Transverse colon (tissue), 4 donors: ENCODE results near the gene RAPGEF3. TPM values are rescaled to one million over a fixed set of nuclear protein-coding genes. Genes with fewer than 3 reads are reported as not detected.

Experiments used
- DNase-seq: peaks from one replicate; pipeline ENCODE4 v3.0.0-alpha.2; 2019
- H3K27ac ChIP-seq, 4 donors: fragments of 200-600 bp; sonication (generic); 2 replicates each; pipeline ENCODE4 v1.5.1; 2016 to 2018; ENCODE audit warnings: inconsistent platforms in 4 of 4
- H3K27me3 ChIP-seq: fragments of 200-600 bp; sonication (generic); 2 replicates; pipeline ENCODE4 v1.5.1; 2017; ENCODE audit warnings: inconsistent platforms
- H3K36me3 ChIP-seq, 4 donors: fragments of 200-600 bp; sonication (generic); 2 replicates each; pipeline ENCODE4 v1.5.1; 2017 to 2019; ENCODE audit warnings: inconsistent platforms in 4 of 4
- H3K4me1 ChIP-seq, 4 donors: fragments of 200-600 bp; sonication (generic); 2 replicates each; pipeline ENCODE4 v1.5.1; 2017 to 2020; ENCODE audit warnings: inconsistent platforms in 4 of 4
- H3K4me3 ChIP-seq, 4 donors: fragments of 200-600 bp; sonication (generic); 1 replicate in 1 of 4; 2 replicates in 3 of 4; pipeline versions ENCODE4 v1.5.1 to v1.6.1; 2017 to 2019; ENCODE audit warnings: inconsistent platforms in 4 of 4
- H3K9me3 ChIP-seq, 2 donors: fragments of 200-600 bp; sonication (generic); 2 replicates each; pipeline ENCODE4 v1.5.1; 2017 to 2019; ENCODE audit warnings: inconsistent platforms in 2 of 2
- EP300 ChIP-seq: sonication (generic); formaldehyde crosslinking; IDR thresholded peaks from one replicate; pipeline ENCODE4 v1.6.1; 2017; ENCODE audit warnings: antibody characterized with exemption, low read depth
- POLR2A ChIP-seq: fragments of 450-650 bp; IDR thresholded peaks from one replicate; pipeline ENCODE4 v1.6.1; 2016; ENCODE audit warnings: antibody characterized with exemption, mild to moderate bottlenecking, moderate library complexity
- POLR2AphosphoS5 ChIP-seq, 3 donors: sonication (generic); formaldehyde crosslinking; IDR thresholded peaks; one replicate each; pipeline ENCODE4 v1.6.1; 2016; ENCODE audit warnings: antibody characterized with exemption in 3 of 3
- WGBS, 2 donors: methylation state at CpG; one replicate each; pipeline ENCODE4 v1.1.5; 2018; ENCODE audit warnings: low coverage in 1 of 2; 5-methylcytosine and 5-hydroxymethylcytosine counted together
- in situ Hi-C, 4 donors: fragments of 200-750 bp; cut with MboI; loops; one replicate each; pipeline versions ENCODE4 v1.15.0 to v1.15.1; 2017; ENCODE audit warnings: low sequenced_read_pairs in 3 of 4, low pct_ligation_motif_present in 1 of 4, low pct_unique_long_range_greater_than_20kb in 1 of 4
- intact Hi-C: fragments of 100-400 bp; cut with DNase I; formaldehyde crosslinking; loops from one replicate; pipeline ENCODE4 v1.15.1; 2023; ENCODE audit warnings: low total_unique reads
- total RNA-seq, 4 donors: library from RNA; depleted of rRNA; stranded (reverse); fragments of >200 nt; gene quantifications; one replicate each; pipeline ENCODE4 v1.1.0, GENCODE V29; 2016
- TF ChIP-seq, protein P1 (sequence below), 5 experiments: fragments of 200-600 bp in 3 of 5; fragments of 450-650 bp in 2 of 5; sonication (generic) in 3 of 5; IDR thresholded peaks; 1 replicate in 2 of 5; 2 replicates in 3 of 5; pipeline ENCODE4 v1.5.1; 2016 to 2017; ENCODE audit warnings: antibody characterized with exemption in 5 of 5, inconsistent platforms in 3 of 5, mild to moderate bottlenecking in 2 of 5, moderate library complexity in 1 of 5

The RAPGEF3 gene
- total RNA-seq, 4 donors from 2014 or later: 8.1 to 51.7 (median 24.6) TPM

- Histone ChIP-seq H3K36me3 (peaks cover 0 to 15% (median 6%) of the 10 kb centered on the region in 4 donors), H3K4me1 (peaks cover 0 to 9% (median 4%) of the 10 kb centered on the region in 4 donors), H3K27me3 (no peaks in the 10 kb centered on the region), H3K4me3 (no peak overlapping the region), H3K9me3 (no peaks in the 10 kb centered on the region), H3K27ac (no peak overlapping the region)
- in situ Hi-C loops (loop anchor here in 1 of 4 donors (10.0 kb wide), 1 partner anchor 52 kb away; no protein-coding TSS in a partner anchor), intact Hi-C loops (no loop called here)
- DNase-seq: no peak
- TF ChIP-seq, protein P1, sequence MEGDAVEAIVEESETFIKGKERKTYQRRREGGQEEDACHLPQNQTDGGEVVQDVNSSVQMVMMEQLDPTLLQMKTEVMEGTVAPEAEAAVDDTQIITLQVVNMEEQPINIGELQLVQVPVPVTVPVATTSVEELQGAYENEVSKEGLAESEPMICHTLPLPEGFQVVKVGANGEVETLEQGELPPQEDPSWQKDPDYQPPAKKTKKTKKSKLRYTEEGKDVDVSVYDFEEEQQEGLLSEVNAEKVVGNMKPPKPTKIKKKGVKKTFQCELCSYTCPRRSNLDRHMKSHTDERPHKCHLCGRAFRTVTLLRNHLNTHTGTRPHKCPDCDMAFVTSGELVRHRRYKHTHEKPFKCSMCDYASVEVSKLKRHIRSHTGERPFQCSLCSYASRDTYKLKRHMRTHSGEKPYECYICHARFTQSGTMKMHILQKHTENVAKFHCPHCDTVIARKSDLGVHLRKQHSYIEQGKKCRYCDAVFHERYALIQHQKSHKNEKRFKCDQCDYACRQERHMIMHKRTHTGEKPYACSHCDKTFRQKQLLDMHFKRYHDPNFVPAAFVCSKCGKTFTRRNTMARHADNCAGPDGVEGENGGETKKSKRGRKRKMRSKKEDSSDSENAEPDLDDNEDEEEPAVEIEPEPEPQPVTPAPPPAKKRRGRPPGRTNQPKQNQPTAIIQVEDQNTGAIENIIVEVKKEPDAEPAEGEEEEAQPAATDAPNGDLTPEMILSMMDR (IDR thresholded peaks at IDR 0.05): no peak
- TF ChIP-seq POLR2A (no peak), EP300 (no peak), POLR2AphosphoS5 (IDR thresholded peaks at IDR 0.05) (no peak)
- 80 to 85% methylated on average over 1 to 17 of the region's 17 CpGs for WGBS, 2 donors
Measured at GRCh38 chr12:47783024-47783755, 24.5 kb upstream of the RAPGEF3 start.

DNA sequence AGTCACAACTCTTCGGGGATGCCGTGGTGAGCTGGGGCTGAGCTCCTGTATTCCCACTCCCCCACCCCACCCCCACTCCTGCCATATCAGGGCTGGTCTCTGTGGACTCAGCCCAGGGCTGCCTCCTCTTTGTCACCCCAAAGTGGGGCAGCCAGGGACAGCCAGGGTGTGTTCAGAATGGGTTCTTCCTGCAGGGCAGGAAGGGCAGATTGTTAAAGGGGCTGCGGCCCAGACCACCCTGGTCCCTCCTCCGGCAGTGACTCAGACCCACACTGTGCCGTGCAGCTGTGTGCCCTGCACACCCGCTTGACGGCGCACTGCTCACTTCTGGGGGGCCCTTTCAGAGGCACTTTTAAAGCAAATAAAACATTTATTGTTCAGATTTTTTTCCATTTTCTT, 23.7 kb upstream of the RAPGEF3 start:
- no peaks in the 10 kb centered on the region for H3K27me3 ChIP-seq
- H3K4me3 ChIP-seq: no peak overlapping the region
- intact Hi-C loops (no loop called here), in situ Hi-C loops (loop anchor here in 1 of 4 donors (10.0 kb wide), 1 partner anchor 52 kb away; no protein-coding TSS in a partner anchor)
- no peaks in the 10 kb centered on the region for H3K9me3 ChIP-seq
- WGBS, 2 donors: 73 to 81% methylated on average over 3 to 8 of the region's 8 CpGs
- TF ChIP-seq, protein P1 (IDR thresholded peaks at IDR 0.05): no peak
- no peak for TF ChIP-seq EP300
- TF ChIP-seq POLR2AphosphoS5 (IDR thresholded peaks at IDR 0.05): no peak
- TF ChIP-seq POLR2A: no peak
- peak overlapping the region in 1 of 4 donors; percentile 3 for H3K27ac ChIP-seq
- H3K36me3 ChIP-seq: peaks cover 0 to 15% (median 3%) of the 10 kb centered on the region in 4 donors
- DNase-seq: no peak
- peaks cover under 1 to 17% (median 6%) of the 10 kb centered on the region in 4 donors for H3K4me1 ChIP-seq

DNA sequence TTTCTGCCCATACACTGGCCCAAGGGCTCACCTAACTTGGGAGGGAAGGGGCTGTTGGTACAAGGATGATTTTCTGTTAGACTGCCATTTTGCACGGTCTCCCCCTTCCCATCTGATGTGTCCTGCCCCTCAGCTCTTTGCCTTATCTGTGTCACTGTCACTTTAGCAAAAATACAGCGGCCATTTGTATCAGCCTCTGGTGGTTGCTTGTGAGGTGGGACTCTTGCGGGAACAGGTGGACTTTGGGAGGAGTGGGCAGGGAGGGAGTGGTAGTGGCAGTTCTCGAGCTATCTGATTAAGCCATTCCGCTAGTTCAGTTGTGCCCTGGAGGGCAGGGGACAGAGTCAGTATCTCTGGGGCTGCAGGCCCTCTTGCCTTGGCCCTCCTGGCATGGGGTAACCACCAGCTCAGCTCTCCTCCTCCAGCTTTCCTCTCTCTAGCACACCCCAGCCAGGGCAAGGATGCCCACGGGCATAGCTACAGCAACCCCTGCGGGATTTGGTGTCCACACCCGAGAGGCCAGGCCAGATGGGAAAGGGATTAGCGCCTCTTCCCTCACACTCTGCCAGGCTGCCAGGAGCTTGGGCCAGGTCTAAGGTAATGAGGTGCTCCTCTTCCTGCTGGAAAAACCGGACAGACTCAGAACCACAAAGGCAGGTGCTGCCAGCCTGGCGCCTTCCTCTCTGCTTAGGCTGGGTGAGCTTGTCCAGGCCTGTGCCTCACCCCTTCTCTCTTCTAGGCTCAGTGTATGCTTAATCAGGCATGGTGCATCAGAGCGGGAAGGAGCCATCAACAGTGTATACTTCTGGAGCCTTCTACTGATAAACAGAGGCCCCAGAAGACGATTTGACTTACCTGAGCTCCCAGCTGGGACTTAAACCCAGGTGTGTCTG, 23.0 kb upstream of the RAPGEF3 start:
- intact Hi-C loops (no loop called here), in situ Hi-C loops (loop anchor here in 1 of 4 donors (10.0 kb wide), 1 partner anchor 53 kb away; no protein-coding TSS in a partner anchor)
- TF ChIP-seq POLR2A: no peak
- TF ChIP-seq EP300: no peak
- TF ChIP-seq POLR2AphosphoS5 (IDR thresholded peaks at IDR 0.05): no peak
- TF ChIP-seq, protein P1 (IDR thresholded peaks at IDR 0.05): no peak
- Histone ChIP-seq H3K27me3 (no peaks in the 10 kb centered on the region), H3K36me3 (peaks cover 0 to 15% (median 3%) of the 10 kb centered on the region in 4 donors), H3K9me3 (no peaks in the 10 kb centered on the region), H3K27ac (peak overlapping the region in 1 of 4 donors; percentile 3), H3K4me3 (no peak overlapping the region), H3K4me1 (peaks cover 6 to 23% (median 12%) of the 10 kb centered on the region in 4 donors)
- WGBS, 2 donors: 74% methylated on average over 13 of the region's 13 CpGs; no CpG with 5 or more reads in 1 of the 2 donors
- no peak for DNase-seq
